ENCODE measurements around the gene TMEM239. TPM values are rescaled to one million over a fixed set of nuclear protein-coding genes. Genes with fewer than 3 reads are reported as not detected.

The TMEM239 gene
- total RNA-seq, 1 experiment from 2014 or later = not detected

DNA sequence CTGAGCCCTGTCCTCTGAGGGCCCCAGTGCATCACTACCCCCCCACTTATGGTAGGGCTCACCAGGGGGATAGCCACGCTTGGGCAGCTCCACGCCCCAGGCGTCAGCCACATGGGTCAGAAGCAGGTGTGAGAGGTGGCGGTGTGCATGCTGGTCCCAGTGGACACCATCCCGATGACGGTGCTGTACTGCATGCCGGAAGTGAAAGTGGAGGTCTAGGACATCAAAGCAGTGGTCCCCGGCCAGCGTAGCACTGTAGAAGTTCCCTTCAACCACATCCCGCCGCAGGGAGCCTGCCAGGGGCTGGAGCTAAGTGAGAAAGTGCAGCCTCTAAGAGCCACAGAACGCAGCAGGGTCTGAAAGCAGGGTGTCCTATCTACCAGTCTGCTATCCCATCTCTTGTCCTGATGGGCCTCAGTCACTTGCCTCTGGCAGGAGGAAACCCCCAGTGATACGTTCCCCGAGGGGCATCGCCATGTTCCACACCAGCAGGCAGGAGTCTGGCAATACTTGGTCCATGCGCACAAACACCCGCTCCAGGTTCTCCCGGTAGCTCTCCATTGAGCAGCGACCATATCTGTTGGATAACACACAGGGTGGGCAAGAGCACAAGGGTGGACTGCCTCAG, 22.1 kb downstream of the TMEM239 start:
- no peak for DNase-seq (ENCODE audit: unreplicated experiment)
- intact Hi-C loops (cut with micrococcal nuclease) = no loop called here
- ChIA-PET POLR2A (interaction anchor here (1.2 kb wide), 1 partner anchor 35 kb away, joined by 3 read pairs; the partner anchor contains the start of gene PTPRA), CTCF (no interaction called here)
- peaks cover 7% of the 10 kb centered on the region for H3K4me1 Mint-ChIP-seq (ENCODE audit: insufficient read depth, unreplicated experiment)
- BruUV-seq (replicated peaks) = no TSS peak
- no peak for TF ChIP-seq CTCF (IDR thresholded peaks at IDR 0.05; ENCODE audit: unreplicated experiment)
- no peaks in the 10 kb centered on the region for H3K9me3 Mint-ChIP-seq (ENCODE audit: unreplicated experiment)
- H3K36me3 Mint-ChIP-seq (ENCODE audit: insufficient read depth, unreplicated experiment) = peaks cover 13% of the 10 kb centered on the region
- H3K27me3 Mint-ChIP-seq (ENCODE audit: insufficient read depth, unreplicated experiment) = no peaks in the 10 kb centered on the region
- no peak overlapping the region for H3K4me3 Mint-ChIP-seq (ENCODE audit: unreplicated experiment)
- H3K27ac Mint-ChIP-seq (ENCODE audit: low read depth, unreplicated experiment) = no peak overlapping the region

DNA sequence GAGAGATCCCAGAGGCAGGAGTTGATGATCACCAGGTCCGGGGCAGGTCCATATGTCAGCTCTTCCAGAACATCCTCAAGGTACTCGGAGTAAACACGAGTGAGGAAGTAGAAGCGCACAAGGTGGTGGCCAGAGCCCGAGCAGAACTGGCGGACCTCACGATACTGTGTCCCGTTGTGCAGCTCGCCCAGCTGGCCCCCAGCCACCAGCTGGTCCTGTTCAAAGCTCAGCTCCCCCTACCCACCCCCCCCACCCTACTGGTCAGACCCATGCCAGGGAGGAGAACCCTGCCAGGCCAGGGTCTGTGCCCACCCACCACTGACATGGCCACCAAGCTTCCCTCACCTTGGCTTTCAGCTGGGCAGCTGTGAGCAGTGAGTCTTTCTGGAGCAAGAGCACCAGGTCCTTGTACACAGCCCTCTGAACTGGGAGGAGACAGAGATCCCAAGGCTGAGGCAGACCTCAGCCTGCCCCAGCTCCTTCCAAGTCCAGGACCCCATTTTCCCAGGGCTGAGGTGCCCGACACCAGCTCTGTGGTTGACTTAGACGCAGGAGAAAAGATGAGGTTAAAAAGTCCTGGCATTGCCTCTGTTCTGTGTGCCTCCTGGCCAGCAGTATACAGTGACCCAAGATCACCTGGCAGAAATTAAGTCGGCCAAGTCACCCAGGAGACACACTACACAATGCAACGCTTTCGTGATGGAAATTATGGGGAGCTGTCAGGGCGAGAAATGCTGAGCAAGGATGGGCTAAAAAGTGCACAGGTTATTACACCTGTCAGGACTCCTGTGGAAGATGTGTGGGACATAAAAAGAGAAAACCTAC, 22.9 kb downstream of the TMEM239 start:
- BruUV-seq (replicated peaks) = TSS peak; percentile 33
- Mint-ChIP-seq H3K4me1 (ENCODE audit: insufficient read depth, unreplicated experiment) (peaks cover 7% of the 10 kb centered on the region), H3K27me3 (ENCODE audit: insufficient read depth, unreplicated experiment) (no peaks in the 10 kb centered on the region), H3K4me3 (ENCODE audit: unreplicated experiment) (peak overlapping the region; percentile 82), H3K36me3 (ENCODE audit: insufficient read depth, unreplicated experiment) (peaks cover 13% of the 10 kb centered on the region), H3K27ac (ENCODE audit: low read depth, unreplicated experiment) (no peak overlapping the region), H3K9me3 (ENCODE audit: unreplicated experiment) (no peaks in the 10 kb centered on the region)
- intact Hi-C loops (cut with micrococcal nuclease) = no loop called here
- no peak for TF ChIP-seq CTCF (IDR thresholded peaks at IDR 0.05; ENCODE audit: unreplicated experiment)
- CTCF ChIA-PET = interaction anchor here (0.6 to 0.7 kb wide), 2 partner anchors 12 to 86 kb away, joined by 3 to 4 read pairs; no protein-coding TSS in a partner anchor
- POLR2A ChIA-PET = interaction anchor here (0.6 to 2.7 kb wide), 9 partner anchors 9 to 369 kb away, joined by 3 to 15 read pairs (median 4); partner anchors contain the start of gene PTPRA
- DNase-seq (ENCODE audit: unreplicated experiment) = no peak

- no TSS peak for BruUV-seq (replicated peaks)
- ChIA-PET CTCF (no interaction called here), POLR2A (interaction anchor here (0.6 to 2.7 kb wide), 16 partner anchors 9 to 370 kb away, joined by 3 to 17 read pairs (median 4); partner anchors contain the start of genes IDH3B and NOP56)
- TF ChIP-seq CTCF (IDR thresholded peaks at IDR 0.05; ENCODE audit: unreplicated experiment) = no peak
- Mint-ChIP-seq H3K4me1 (ENCODE audit: insufficient read depth, unreplicated experiment) (peaks cover 12% of the 10 kb centered on the region), H3K4me3 (ENCODE audit: unreplicated experiment) (peak overlapping the region; percentile 82), H3K36me3 (ENCODE audit: insufficient read depth, unreplicated experiment) (peaks cover 13% of the 10 kb centered on the region), H3K27me3 (ENCODE audit: insufficient read depth, unreplicated experiment) (no peaks in the 10 kb centered on the region), H3K9me3 (ENCODE audit: unreplicated experiment) (no peaks in the 10 kb centered on the region), H3K27ac (ENCODE audit: low read depth, unreplicated experiment) (peak overlapping the region; percentile 76)
- intact Hi-C loops (cut with micrococcal nuclease) = no loop called here
- no peak for DNase-seq (ENCODE audit: unreplicated experiment)
These were observed 23.6 kb downstream of the TMEM239 start for GRCh38 chr20:2839732-2840137.
